Inferior parietal cortex (tissue), 1 donor: ENCODE data around the gene SH2B2.
"Not testable (repeated sequence)": the region's sequence is repeated elsewhere in the genome, so short reads cannot be mapped to it uniquely, and the experiment has no call there.

Source experiments
- DNase-seq: peaks from one replicate; pipeline ENCODE4 v3.0.0-alpha.2; 2016; ENCODE audit errors: extremely low spot score

Gene SH2B2

GRCh38 chr7:102305414-102306268 lies 19.0 kb downstream of the SH2B2 start:
- DNase-seq: no peak

GRCh38 chr7:102306916-102307677 lies 20.4 kb downstream of the SH2B2 start:
- DNase-seq: peak; percentile 8

GRCh38 chr7:102310414-102310815 lies 23.7 kb downstream of the SH2B2 start:
- DNase-seq: peak; percentile 5

GRCh38 chr7:102312317-102312716 lies 25.6 kb downstream of the SH2B2 start:
- DNase-seq: no peak

- no peak for DNase-seq
These were observed 27.5 kb downstream of the SH2B2 start for GRCh38 chr7:102313997-102314780.

GRCh38 chr7:102317231-102318059 lies 30.8 kb downstream of the SH2B2 start:
- no peak for DNase-seq

GRCh38 chr7:102318482-102318971 lies 31.9 kb downstream of the SH2B2 start:
- DNase-seq: no peak

- DNase-seq: no peak
These were observed 33.0 kb downstream of the SH2B2 start for GRCh38 chr7:102319671-102320070.

GRCh38 chr7:102320181-102320580 lies 33.5 kb downstream of the SH2B2 start:
- DNase-seq: no peak

- DNase-seq: no peak
These were observed 34.1 kb downstream of the SH2B2 start for GRCh38 chr7:102320601-102321350.

GRCh38 chr7:102321351-102322201 lies 34.9 kb downstream of the SH2B2 start:
- DNase-seq: no peak

GRCh38 chr7:102322202-102322715 lies 35.6 kb downstream of the SH2B2 start:
- DNase-seq: no peak

GRCh38 chr7:102323914-102324195 lies 37.2 kb downstream of the SH2B2 start:
- DNase-seq: no peak

- not testable (repeated sequence) for DNase-seq
These were observed 38.4 kb downstream of the SH2B2 start for GRCh38 chr7:102325106-102325505.

GRCh38 chr7:102326157-102326889 lies 39.7 kb downstream of the SH2B2 start:
- no peak for DNase-seq

GRCh38 chr7:102327183-102327582 lies 40.5 kb downstream of the SH2B2 start:
- DNase-seq: not testable (repeated sequence)

- not testable (repeated sequence) for DNase-seq
These were observed 42.2 kb downstream of the SH2B2 start for GRCh38 chr7:102328863-102329262.

GRCh38 chr7:102329366-102329765 lies 42.7 kb downstream of the SH2B2 start:
- not testable (repeated sequence) for DNase-seq
